ENCODE data around the gene AOPEP.
"Not testable (repeated sequence)": the region's sequence is repeated elsewhere in the genome, so short reads cannot be mapped to it uniquely, and the experiment has no call there.

Gene AOPEP

GRCh38 chr9:94965631-94966030 lies 239.1 kb downstream of the AOPEP start:
- not testable (repeated sequence) for DNase-seq (ENCODE audit: low read depth in 3 of 3)

DNA sequence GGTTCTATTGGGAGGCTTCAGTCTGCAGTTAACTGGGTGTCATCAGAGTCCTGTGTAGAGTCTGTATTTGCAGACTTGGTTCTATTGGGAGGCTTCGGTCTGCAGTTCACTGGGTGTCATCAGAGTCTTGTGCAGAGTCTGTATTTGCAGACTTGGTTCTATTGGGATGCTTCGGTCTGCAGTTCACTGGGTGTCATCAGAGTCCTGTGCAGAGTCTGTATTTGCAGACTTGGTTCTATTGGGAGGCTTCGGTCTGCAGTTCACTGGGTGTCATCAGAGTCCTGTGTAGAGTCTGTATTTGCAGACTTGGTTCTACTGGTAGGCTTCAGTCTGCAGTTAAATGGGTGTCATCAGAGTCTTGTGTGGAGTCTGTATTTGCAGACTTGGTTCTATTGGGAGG lies 239.5 kb downstream of the AOPEP start:
- not testable (repeated sequence) for DNase-seq (ENCODE audit: low read depth in 3 of 3)

DNA sequence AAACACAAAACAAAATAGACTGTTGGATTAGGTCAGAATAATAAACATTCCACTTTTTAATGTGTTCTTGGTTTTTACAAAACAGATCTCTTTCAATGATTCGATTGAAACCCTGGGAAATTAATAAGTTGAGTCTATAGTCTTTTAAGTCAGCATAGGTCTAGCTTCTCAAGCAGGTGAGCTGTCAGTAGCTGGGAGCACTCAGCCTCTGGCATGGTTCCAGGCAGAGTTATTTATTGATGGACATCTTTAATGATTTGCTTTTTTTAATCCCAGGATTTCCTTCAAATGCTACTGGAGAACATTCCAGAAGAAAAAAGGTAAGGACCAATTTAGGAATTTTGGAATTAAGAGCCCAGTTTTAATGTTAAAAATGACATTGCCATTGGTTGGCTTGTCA lies 241.0 kb downstream of the AOPEP start:
- DNase-seq (ENCODE audit: low read depth in 3 of 3): no peak

DNA sequence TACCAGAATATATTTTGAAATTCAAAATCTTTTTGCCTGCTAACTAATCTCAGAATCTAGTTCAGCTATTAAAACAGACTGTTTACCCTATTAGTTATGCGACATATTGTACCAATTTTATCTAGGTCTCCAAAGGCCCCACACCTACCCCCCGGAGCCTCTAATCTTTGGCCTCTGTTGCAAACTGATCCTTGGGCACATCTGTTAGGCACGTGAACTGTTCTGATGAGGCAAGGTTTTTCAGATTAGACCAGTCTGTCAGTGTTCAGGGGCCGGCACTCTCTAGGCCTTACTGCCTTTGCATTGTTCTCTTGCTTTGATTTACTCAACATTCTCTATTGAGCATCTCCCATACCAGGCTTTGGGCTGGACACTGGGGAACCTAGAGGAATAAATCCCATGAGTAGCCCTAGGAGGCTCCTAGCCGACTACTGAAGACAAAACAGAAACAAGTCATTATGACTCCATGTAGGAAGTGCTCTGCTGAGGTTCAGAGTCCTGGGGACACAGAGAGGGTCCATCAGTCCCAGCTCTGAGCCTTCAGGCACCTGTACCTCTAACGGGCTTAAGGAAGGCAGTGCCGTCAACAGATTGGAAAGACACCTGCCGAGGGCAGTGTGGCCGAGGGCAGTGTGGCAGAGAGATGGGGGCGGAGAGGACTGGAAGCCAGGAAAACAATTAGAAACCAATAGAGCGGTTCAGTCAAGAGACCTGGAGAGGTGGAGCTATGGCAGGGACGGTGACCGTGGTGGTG lies 245.1 kb downstream of the AOPEP start:
- DNase-seq (ENCODE audit: low read depth in 3 of 3): no peak

DNA sequence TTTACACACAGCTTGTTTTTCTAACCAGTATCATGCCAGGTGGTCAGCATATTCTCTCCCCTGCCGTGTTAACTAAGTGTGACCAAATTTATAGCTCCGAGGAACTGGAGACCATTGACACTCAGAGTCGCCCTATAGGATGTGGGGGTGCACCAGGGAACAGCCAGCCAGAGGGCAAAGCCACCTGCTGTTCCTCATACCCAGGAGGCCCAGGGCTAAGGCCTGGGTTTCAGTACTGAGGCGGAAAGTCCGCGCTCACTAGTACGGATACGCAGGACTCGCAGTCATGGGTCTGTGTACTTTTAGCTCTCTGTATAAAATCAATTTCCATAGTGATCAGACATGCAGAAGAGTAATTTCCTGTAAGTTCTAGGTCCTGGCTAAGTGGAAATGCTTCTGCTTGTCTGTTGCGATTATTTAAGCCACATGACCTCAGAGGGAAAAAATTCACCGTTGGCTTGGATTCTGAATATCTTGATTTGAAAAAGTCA lies 247.0 kb downstream of the AOPEP start:
- DNase-seq (ENCODE audit: low read depth in 3 of 3): no peak

- DNase-seq (ENCODE audit: low read depth in 3 of 3): no peak
Observed at GRCh38 chr9:94974154-94974879, 247.8 kb downstream of the AOPEP start.

- no peak for DNase-seq (ENCODE audit: low read depth in 3 of 3)
Observed at GRCh38 chr9:94975480-94975879, 249.0 kb downstream of the AOPEP start.

- no peak for DNase-seq (ENCODE audit: low read depth in 3 of 3)
Observed at GRCh38 chr9:94976077-94976476, 249.6 kb downstream of the AOPEP start.

- DNase-seq (ENCODE audit: low read depth in 3 of 3): no peak
Observed at GRCh38 chr9:94977416-94977815, 250.9 kb downstream of the AOPEP start.

DNA sequence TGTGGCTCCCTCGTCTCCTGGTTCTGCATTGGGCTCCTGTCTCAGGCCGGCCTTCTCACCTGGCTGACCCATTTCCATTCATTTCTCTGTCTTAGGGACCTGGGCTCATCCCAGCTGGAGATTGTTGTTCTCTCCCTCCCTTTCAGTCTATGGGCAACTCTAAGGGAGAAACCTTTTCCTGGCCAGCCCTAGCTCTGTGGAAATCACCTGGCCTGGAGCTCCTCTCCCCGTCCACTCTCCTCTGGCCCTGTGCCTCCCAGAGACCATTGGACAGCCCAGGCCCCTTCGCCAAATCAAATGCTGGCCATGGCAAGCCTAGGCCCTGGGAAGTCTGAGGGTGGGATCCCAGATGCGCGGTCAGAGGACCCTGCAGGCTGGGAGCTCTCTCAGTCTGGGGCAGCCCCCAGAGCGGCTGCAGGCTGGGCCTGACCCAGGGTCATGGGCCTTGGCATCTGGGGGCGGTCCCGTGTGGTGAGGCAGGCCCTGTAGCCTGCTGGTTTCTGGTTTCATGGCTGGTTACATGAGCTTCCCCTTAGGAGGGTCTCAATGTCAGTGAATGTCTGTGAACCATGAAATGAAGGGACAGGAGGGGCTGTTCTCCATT lies 253.5 kb downstream of the AOPEP start:
- DNase-seq (ENCODE audit: low read depth in 3 of 3): no peak

GRCh38 chr9:94980947-94981722 lies 254.6 kb downstream of the AOPEP start:
- DNase-seq (ENCODE audit: low read depth in 3 of 3): no peak

- DNase-seq (ENCODE audit: low read depth in 3 of 3): no peak
Observed at GRCh38 chr9:94981723-94982090, 255.2 kb downstream of the AOPEP start.

- DNase-seq (ENCODE audit: low read depth in 3 of 3): no peak
Observed at GRCh38 chr9:94982211-94982610, 255.7 kb downstream of the AOPEP start.

DNA sequence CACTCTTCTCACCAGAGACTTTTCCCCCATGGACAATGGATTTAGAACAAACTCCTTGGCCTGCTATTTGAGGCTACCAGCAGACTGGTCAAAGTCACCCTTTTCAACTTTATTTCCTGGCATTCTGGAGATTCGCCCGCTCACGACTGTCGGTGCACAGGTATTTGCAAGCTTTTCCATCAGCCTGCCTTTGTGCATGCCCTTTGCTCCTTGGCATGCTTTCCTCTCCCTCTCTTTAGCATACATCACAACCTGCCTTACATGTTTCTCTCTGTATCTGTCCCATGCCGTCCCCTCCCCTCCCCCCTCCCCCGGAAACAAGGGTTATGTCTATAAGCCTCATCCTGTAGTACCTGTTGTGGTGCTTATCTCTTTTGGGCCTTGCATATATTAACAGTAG lies 257.1 kb downstream of the AOPEP start:
- DNase-seq (ENCODE audit: low read depth in 3 of 3): no peak

DNA sequence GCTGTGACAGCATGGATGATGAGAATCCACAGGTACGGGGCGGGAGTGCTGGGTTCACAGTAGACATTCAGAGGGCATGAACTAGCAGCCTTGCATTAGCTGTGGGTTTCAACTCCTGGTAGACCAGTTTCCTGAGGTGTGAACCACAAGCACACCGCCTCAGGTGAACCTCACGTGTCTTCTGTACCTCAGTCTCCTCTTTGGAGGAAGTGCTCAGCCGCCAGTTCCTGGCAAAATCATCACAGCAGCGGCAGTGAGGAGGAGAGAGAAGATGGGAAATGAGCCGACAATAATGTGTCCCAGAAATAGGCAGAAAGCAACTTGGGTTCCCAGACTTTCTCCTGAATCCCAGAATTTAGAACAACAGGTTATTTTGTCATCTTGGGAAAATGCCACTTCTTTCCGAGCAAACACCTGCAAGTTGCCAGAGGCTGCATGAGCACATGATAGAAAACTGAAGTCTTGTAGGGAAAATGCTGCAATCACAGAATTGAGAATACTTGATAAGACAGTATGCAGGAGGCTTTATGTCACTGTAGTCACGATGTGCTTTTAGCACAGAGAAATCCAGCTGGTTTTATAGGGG lies 258.5 kb downstream of the AOPEP start:
- DNase-seq (ENCODE audit: low read depth in 3 of 3): no peak

GRCh38 chr9:94985649-94986048 lies 259.1 kb downstream of the AOPEP start:
- no peak for DNase-seq (ENCODE audit: low read depth in 3 of 3)

DNA sequence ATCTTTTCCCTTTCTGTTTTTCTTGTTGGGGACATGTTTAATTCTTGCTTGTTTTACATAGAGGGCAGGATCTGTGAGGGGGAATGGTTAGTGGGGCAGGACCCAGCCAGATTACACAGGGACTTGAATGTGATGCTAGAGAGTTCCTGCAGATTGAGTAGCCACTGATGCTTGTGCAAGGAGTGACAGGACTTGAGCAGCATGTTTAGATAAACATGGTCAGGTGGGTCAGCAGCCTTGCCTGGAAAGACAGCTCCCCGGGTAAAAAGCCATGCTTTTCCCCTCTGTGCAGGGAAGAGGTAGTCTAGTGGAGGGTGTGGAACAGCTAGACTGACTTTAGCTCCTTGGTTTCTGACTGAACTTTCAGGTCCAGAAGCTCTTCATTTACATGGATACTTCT lies 261.2 kb downstream of the AOPEP start:
- no peak for DNase-seq (ENCODE audit: low read depth in 3 of 3)

GRCh38 chr9:94990897-94991561 lies 264.5 kb downstream of the AOPEP start:
- DNase-seq (ENCODE audit: low read depth in 3 of 3): no peak

- DNase-seq (ENCODE audit: low read depth in 3 of 3): no peak
Observed at GRCh38 chr9:94991961-94992907, 265.7 kb downstream of the AOPEP start.

Data from stimulated activated CD4-positive, alpha-beta T cell treated with anti-CD3 and anti-CD28 coated beads, TNF-alpha, amount 100 ng/mL, for 24 hours (primary cell).